Measurements from ENCODE around the gene SARS1. TPM values are rescaled to one million over a fixed set of nuclear protein-coding genes. Genes with fewer than 3 reads are reported as not detected.

The SARS1 gene
- total RNA-seq, 1 donor from 2014 or later = 555 TPM

DNA sequence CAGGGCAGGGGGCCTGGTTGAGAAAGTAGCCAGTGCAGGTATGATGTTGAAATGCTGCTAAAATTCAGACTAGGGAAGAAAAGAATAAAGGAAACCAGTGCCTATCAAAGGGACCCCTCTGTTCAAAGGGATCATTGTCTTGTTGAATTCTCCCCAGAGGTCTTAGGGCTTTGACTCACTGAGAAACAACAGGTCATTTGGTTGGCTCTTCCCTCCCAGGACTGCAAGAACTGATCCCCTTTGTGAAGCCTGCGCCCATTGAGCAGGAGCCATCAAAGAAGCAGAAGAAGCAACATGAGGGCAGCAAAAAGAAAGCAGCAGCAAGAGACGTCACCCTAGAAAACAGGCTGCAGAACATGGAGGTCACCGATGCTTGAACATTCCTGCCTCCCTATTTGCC, 23.8 kb downstream of the SARS1 start:
- DNase-seq = no peak
- H3K36me3 Mint-ChIP-seq (ENCODE audit: unreplicated experiment) = no peaks in the 10 kb centered on the region
- peaks cover 16% of the 10 kb centered on the region for H3K27me3 Mint-ChIP-seq (ENCODE audit: unreplicated experiment)
- H3K4me3 Mint-ChIP-seq (ENCODE audit: unreplicated experiment) = no peak overlapping the region
- peaks cover 23% of the 10 kb centered on the region for H3K4me1 Mint-ChIP-seq (ENCODE audit: low read depth, unreplicated experiment)
- H3K9me3 Mint-ChIP-seq (ENCODE audit: unreplicated experiment) = peaks cover 23% of the 10 kb centered on the region
- TF ChIP-seq, protein P1, sequence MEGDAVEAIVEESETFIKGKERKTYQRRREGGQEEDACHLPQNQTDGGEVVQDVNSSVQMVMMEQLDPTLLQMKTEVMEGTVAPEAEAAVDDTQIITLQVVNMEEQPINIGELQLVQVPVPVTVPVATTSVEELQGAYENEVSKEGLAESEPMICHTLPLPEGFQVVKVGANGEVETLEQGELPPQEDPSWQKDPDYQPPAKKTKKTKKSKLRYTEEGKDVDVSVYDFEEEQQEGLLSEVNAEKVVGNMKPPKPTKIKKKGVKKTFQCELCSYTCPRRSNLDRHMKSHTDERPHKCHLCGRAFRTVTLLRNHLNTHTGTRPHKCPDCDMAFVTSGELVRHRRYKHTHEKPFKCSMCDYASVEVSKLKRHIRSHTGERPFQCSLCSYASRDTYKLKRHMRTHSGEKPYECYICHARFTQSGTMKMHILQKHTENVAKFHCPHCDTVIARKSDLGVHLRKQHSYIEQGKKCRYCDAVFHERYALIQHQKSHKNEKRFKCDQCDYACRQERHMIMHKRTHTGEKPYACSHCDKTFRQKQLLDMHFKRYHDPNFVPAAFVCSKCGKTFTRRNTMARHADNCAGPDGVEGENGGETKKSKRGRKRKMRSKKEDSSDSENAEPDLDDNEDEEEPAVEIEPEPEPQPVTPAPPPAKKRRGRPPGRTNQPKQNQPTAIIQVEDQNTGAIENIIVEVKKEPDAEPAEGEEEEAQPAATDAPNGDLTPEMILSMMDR (IDR thresholded peaks at IDR 0.05; ENCODE audit: partially characterized antibody, unreplicated experiment) = no peak
- H3K27ac Mint-ChIP-seq (ENCODE audit: unreplicated experiment) = no peak overlapping the region

GRCh38 chr1:109238382-109238781, 24.7 kb downstream of the SARS1 start:
- peaks cover 21% of the 10 kb centered on the region for H3K27me3 Mint-ChIP-seq (ENCODE audit: unreplicated experiment)
- no peak for DNase-seq
- no peak overlapping the region for H3K27ac Mint-ChIP-seq (ENCODE audit: unreplicated experiment)
- H3K4me3 Mint-ChIP-seq (ENCODE audit: unreplicated experiment) = no peak overlapping the region
- H3K9me3 Mint-ChIP-seq (ENCODE audit: unreplicated experiment) = peaks cover 27% of the 10 kb centered on the region
- TF ChIP-seq, protein P1 (IDR thresholded peaks at IDR 0.05; ENCODE audit: partially characterized antibody, unreplicated experiment) = no peak
- peaks cover 30% of the 10 kb centered on the region for H3K4me1 Mint-ChIP-seq (ENCODE audit: low read depth, unreplicated experiment)
- H3K36me3 Mint-ChIP-seq (ENCODE audit: unreplicated experiment) = no peaks in the 10 kb centered on the region

DNA sequence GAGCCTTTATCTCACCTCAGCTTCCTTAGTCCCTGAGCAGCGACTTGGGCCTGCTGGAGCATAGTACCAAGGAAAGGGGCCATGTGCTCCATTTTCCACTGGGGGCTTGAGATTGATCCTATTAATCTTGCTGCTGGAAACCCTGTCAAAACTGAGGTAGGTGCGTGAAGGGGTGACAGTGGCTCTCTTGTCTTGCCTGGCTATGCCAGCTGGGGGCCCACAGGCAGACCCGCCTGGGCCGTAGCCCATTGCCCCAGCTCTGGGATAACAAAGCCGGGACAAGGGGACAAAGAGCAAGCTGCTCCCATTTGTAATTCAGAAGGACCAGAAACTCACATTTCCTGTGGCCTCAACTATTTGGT, 25.3 kb downstream of the SARS1 start:
- peaks cover 33% of the 10 kb centered on the region for H3K4me1 Mint-ChIP-seq (ENCODE audit: low read depth, unreplicated experiment)
- H3K4me3 Mint-ChIP-seq (ENCODE audit: unreplicated experiment) = no peak overlapping the region
- no peaks in the 10 kb centered on the region for H3K36me3 Mint-ChIP-seq (ENCODE audit: unreplicated experiment)
- peaks cover 30% of the 10 kb centered on the region for H3K9me3 Mint-ChIP-seq (ENCODE audit: unreplicated experiment)
- no peak for DNase-seq
- TF ChIP-seq, protein P1 (IDR thresholded peaks at IDR 0.05; ENCODE audit: partially characterized antibody, unreplicated experiment) = no peak
- peak overlapping the region; percentile 71 for H3K27ac Mint-ChIP-seq (ENCODE audit: unreplicated experiment)
- H3K27me3 Mint-ChIP-seq (ENCODE audit: unreplicated experiment) = peaks cover 25% of the 10 kb centered on the region

- Mint-ChIP-seq H3K36me3 (ENCODE audit: unreplicated experiment) (no peaks in the 10 kb centered on the region), H3K4me3 (ENCODE audit: unreplicated experiment) (no peak overlapping the region), H3K9me3 (ENCODE audit: unreplicated experiment) (peaks cover 32% of the 10 kb centered on the region), H3K27ac (ENCODE audit: unreplicated experiment) (peak overlapping the region; percentile 52), H3K4me1 (ENCODE audit: low read depth, unreplicated experiment) (peaks cover 38% of the 10 kb centered on the region), H3K27me3 (ENCODE audit: unreplicated experiment) (peaks cover 26% of the 10 kb centered on the region)
- TF ChIP-seq, protein P1 (IDR thresholded peaks at IDR 0.05; ENCODE audit: partially characterized antibody, unreplicated experiment) = peak; percentile 73
- DNase-seq = peak; percentile 65
These were observed 25.8 kb downstream of the SARS1 start for GRCh38 chr1:109239409-109240068.
